Immature natural killer cell (primary cell): ENCODE data around the gene GATA1. TPM values are rescaled to one million over a fixed set of nuclear protein-coding genes. Genes with fewer than 3 reads are reported as not detected.

ENCODE experiments used
- DNase-seq, 3 donors: peaks; one replicate each; pipeline ENCODE4 v3.0.0; 2022; ENCODE audit warnings: mixed read lengths in 1 of 3
- H3K27ac Mint-ChIP-seq, 6 donors: one replicate each; pipeline ENCODE4 v1.8.0; 2020; ENCODE audit warnings: mixed read lengths in 6 of 6, mild to moderate bottlenecking in 5 of 6, inconsistent platforms in 4 of 6, moderate library complexity in 3 of 6
- H3K27me3 Mint-ChIP-seq, 3 donors: one replicate each; pipeline ENCODE4 v1.8.0; 2020 to 2021; ENCODE audit warnings: low read depth in 3 of 3, mild to moderate bottlenecking in 3 of 3, mixed read lengths in 3 of 3, moderate library complexity in 3 of 3, inconsistent platforms in 1 of 3
- H3K36me3 Mint-ChIP-seq, 3 donors: one replicate each; pipeline ENCODE4 v1.8.0; 2020; ENCODE audit warnings: mixed read lengths in 3 of 3, inconsistent platforms in 2 of 3, mild to moderate bottlenecking in 2 of 3
- H3K4me1 Mint-ChIP-seq, 2 donors: one replicate each; pipeline ENCODE4 v1.8.0; 2020; ENCODE audit warnings: inconsistent platforms in 2 of 2, mild to moderate bottlenecking in 2 of 2, mixed read lengths in 2 of 2, moderate library complexity in 1 of 2
- H3K4me3 Mint-ChIP-seq, 5 donors: one replicate each; pipeline ENCODE4 v1.8.0; 2020; ENCODE audit warnings: mild to moderate bottlenecking in 5 of 5, mixed read lengths in 5 of 5, inconsistent platforms in 3 of 5, moderate library complexity in 3 of 5
- H3K9me3 Mint-ChIP-seq, 6 donors: one replicate each; pipeline ENCODE4 v1.8.0; 2020; ENCODE audit warnings: mild to moderate bottlenecking in 6 of 6, mixed read lengths in 6 of 6, inconsistent platforms in 4 of 6, moderate library complexity in 3 of 6
- polyA plus RNA-seq, 3 donors: library from polyadenylated mRNA; unstranded; fragments of 300-500 nt; fragmentation: Illumina TruSeq; gene quantifications; one replicate each; pipeline ENCODE4 v1.2.3, GENCODE V29; 2021

Gene GATA1
- polyA plus RNA-seq, 3 donors from 2014 or later, result 0.28 TPM; not detected in 2

GRCh38 chrX:48769230-48769629 is 17.2 kb upstream of the GATA1 start:
- peaks cover 2 to 5% (median 3%) of the 10 kb centered on the region in 3 donors for H3K27me3 Mint-ChIP-seq
- H3K9me3 Mint-ChIP-seq, result no peaks in the 10 kb centered on the region
- DNase-seq, result no peak
- no peaks in the 10 kb centered on the region for H3K36me3 Mint-ChIP-seq
- H3K4me1 Mint-ChIP-seq, result no peaks in the 10 kb centered on the region
- H3K27ac Mint-ChIP-seq, result no peak overlapping the region
- no peak overlapping the region for H3K4me3 Mint-ChIP-seq

DNA sequence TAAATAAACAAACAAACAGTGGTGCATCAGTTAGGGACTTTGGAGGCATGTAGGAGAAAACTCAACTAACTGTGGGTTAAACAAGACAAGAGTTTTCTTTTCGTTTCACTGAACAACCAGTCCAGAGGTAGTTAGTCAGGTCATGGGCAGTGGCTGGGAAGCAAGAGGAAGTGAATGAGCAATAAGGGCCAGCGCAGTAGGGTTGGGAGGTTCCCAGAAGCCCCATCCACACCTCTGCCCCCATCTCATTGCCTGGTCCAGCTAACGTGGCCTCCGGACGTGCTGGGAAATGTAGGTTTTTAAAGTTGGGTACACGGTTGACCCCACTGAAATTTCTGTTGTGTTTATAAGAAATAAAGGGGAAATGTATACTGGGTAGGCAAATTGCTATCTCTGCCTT is 16.1 kb upstream of the GATA1 start:
- no peaks in the 10 kb centered on the region for H3K36me3 Mint-ChIP-seq
- H3K9me3 Mint-ChIP-seq, result no peaks in the 10 kb centered on the region
- no peaks in the 10 kb centered on the region for H3K4me1 Mint-ChIP-seq
- H3K27ac Mint-ChIP-seq, result no peak overlapping the region
- peaks cover 3 to 5% (median 4%) of the 10 kb centered on the region in 3 donors for H3K27me3 Mint-ChIP-seq
- no peak for DNase-seq
- H3K4me3 Mint-ChIP-seq, result no peak overlapping the region

- H3K9me3 Mint-ChIP-seq, result no peaks in the 10 kb centered on the region
- no peak for DNase-seq
- no peak overlapping the region for H3K4me3 Mint-ChIP-seq
- H3K27me3 Mint-ChIP-seq, result peaks cover 3 to 5% (median 4%) of the 10 kb centered on the region in 3 donors
- no peak overlapping the region for H3K27ac Mint-ChIP-seq
- no peaks in the 10 kb centered on the region for H3K36me3 Mint-ChIP-seq
- H3K4me1 Mint-ChIP-seq, result no peaks in the 10 kb centered on the region
Measured at GRCh38 chrX:48772602-48773001, 13.8 kb upstream of the GATA1 start.

DNA sequence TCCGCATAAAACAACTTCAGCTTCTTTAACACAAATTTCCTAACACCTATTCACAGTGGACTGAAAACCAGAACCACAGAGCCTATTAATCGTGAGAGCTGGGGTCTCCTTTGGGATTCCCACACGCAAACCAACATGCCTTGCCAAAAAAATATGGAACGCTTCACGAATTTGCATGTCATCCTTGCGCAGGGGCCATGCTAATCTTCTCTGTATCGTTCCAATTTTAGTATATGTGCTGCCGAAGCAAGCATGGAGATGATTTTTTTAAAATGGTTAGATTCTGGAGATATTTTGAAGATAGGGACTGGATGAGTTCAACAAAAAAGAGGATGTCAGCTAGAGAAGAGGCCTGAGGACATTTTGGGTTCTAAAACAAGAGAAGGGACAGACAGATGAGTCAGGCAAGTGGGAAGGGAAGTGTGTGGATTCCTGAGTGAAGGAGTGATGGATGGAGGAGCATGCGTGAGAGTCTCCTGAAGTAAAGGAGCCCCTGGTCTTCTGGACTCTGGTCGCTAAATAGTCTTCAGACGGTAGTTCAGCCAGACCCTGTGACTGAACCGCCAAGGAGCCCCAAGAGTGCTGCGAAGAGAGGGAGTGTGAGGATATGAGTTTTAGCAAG is 9.5 kb upstream of the GATA1 start:
- no peaks in the 10 kb centered on the region for H3K36me3 Mint-ChIP-seq
- no peaks in the 10 kb centered on the region for H3K9me3 Mint-ChIP-seq
- no peak for DNase-seq
- H3K4me1 Mint-ChIP-seq, result no peaks in the 10 kb centered on the region
- H3K27me3 Mint-ChIP-seq, result peaks cover 3 to 4% (median 4%) of the 10 kb centered on the region in 3 donors
- H3K4me3 Mint-ChIP-seq, result no peak overlapping the region
- no peak overlapping the region for H3K27ac Mint-ChIP-seq

- H3K4me1 Mint-ChIP-seq, result no peaks in the 10 kb centered on the region
- no peaks in the 10 kb centered on the region for H3K9me3 Mint-ChIP-seq
- H3K27me3 Mint-ChIP-seq, result peaks cover 0 to 4% (median 2%) of the 10 kb centered on the region in 3 donors
- DNase-seq, result no peak
- no peak overlapping the region for H3K27ac Mint-ChIP-seq
- no peaks in the 10 kb centered on the region for H3K36me3 Mint-ChIP-seq
- H3K4me3 Mint-ChIP-seq, result no peak overlapping the region
Measured at GRCh38 chrX:48779399-48779798, 7.0 kb upstream of the GATA1 start.

DNA sequence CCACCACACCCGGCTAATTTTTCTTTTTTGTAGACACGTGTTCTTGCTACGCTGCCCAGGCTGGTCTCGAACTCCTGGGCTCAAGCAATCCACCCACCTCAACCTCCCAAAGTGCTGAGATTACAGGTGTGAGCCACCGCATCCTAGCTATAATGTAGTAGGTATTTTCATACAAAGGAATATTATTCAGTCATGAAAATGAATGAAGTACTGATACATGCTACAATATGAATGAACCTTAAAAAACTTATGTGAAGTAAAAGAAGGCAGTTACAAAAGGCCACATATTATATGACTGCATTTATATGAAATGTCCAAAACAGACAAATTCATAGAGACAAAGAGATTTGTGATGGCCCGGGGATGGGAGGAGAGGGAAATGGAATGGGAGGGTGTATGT is 4.7 kb upstream of the GATA1 start:
- peaks cover 0 to 4% (median 2%) of the 10 kb centered on the region in 3 donors for H3K27me3 Mint-ChIP-seq
- no peak overlapping the region for H3K4me3 Mint-ChIP-seq
- H3K27ac Mint-ChIP-seq, result no peak overlapping the region
- no peak for DNase-seq
- no peaks in the 10 kb centered on the region for H3K4me1 Mint-ChIP-seq
- H3K9me3 Mint-ChIP-seq, result no peaks in the 10 kb centered on the region
- no peaks in the 10 kb centered on the region for H3K36me3 Mint-ChIP-seq

GRCh38 chrX:48782216-48782615 is 4.2 kb upstream of the GATA1 start:
- H3K36me3 Mint-ChIP-seq, result no peaks in the 10 kb centered on the region
- peaks cover 0 to 4% (median 0%) of the 10 kb centered on the region in 3 donors for H3K27me3 Mint-ChIP-seq
- no peaks in the 10 kb centered on the region for H3K9me3 Mint-ChIP-seq
- H3K4me3 Mint-ChIP-seq, result no peak overlapping the region
- DNase-seq, result no peak
- no peak overlapping the region for H3K27ac Mint-ChIP-seq
- no peaks in the 10 kb centered on the region for H3K4me1 Mint-ChIP-seq

GRCh38 chrX:48782795-48783194 is 3.6 kb upstream of the GATA1 start:
- H3K36me3 Mint-ChIP-seq, result no peaks in the 10 kb centered on the region
- no peaks in the 10 kb centered on the region for H3K9me3 Mint-ChIP-seq

GRCh38 chrX:48784726-48785125 is 1.7 kb upstream of the GATA1 start:
- H3K36me3 Mint-ChIP-seq, result no peaks in the 10 kb centered on the region
- H3K9me3 Mint-ChIP-seq, result no peaks in the 10 kb centered on the region
- H3K4me1 Mint-ChIP-seq, result peaks cover 0 to 3% of the 10 kb centered on the region in 2 donors
- no peak for DNase-seq
- H3K4me3 Mint-ChIP-seq, result no peak overlapping the region
- H3K27me3 Mint-ChIP-seq, result peaks cover 0 to 11% (median 0%) of the 10 kb centered on the region in 3 donors
- H3K27ac Mint-ChIP-seq, result no peak overlapping the region

More at GRCh38 chrX:48782795-48783194, 3.6 kb upstream of the GATA1 start:
- no peak overlapping the region for H3K4me3 Mint-ChIP-seq
- DNase-seq, result no peak
- H3K4me1 Mint-ChIP-seq, result no peaks in the 10 kb centered on the region
- no peak overlapping the region for H3K27ac Mint-ChIP-seq
- peaks cover 0 to 7% (median 0%) of the 10 kb centered on the region in 3 donors for H3K27me3 Mint-ChIP-seq

DNA sequence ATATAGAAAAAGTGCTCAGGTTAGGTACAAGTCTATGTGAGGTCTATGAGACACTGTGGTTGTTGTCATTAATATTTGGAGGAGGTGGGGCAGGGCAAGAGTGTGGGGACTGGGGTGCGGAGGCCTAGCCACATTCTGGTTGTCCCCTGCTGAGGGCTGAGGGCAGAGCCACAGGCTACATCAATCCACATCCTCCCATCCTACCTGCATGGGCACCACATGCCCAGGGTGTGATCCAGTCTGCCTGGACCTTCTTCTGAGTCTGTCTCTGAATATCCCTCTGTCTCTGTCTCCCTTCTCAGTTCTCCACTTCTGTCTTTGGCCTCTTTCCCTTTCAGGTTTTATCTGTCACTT is 1.2 kb upstream of the GATA1 start:
- Mint-ChIP-seq H3K27me3 (peaks cover 0 to 11% (median 0%) of the 10 kb centered on the region in 3 donors), H3K4me1 (peaks cover 0 to 3% of the 10 kb centered on the region in 2 donors), H3K9me3 (no peaks in the 10 kb centered on the region), H3K27ac (no peak overlapping the region), H3K4me3 (no peak overlapping the region), H3K36me3 (no peaks in the 10 kb centered on the region)
- DNase-seq, result no peak

- Mint-ChIP-seq H3K4me1 (peaks cover 0 to 3% of the 10 kb centered on the region in 2 donors), H3K27ac (no peak overlapping the region), H3K36me3 (no peaks in the 10 kb centered on the region), H3K9me3 (no peaks in the 10 kb centered on the region), H3K27me3 (peaks cover 0 to 13% (median 0%) of the 10 kb centered on the region in 3 donors), H3K4me3 (no peak overlapping the region)
- DNase-seq, result no peak
Measured at GRCh38 chrX:48785540-48786214, 713 bp upstream of the GATA1 start.

- H3K27me3 Mint-ChIP-seq, result peaks cover 0 to 13% (median 0%) of the 10 kb centered on the region in 3 donors
- H3K9me3 Mint-ChIP-seq, result no peaks in the 10 kb centered on the region
- H3K36me3 Mint-ChIP-seq, result no peaks in the 10 kb centered on the region
- DNase-seq, result no peak
- H3K27ac Mint-ChIP-seq, result peak overlapping the region in 2 of 6 donors; percentile 9 to 40
- peaks cover 0 to 3% of the 10 kb centered on the region in 2 donors for H3K4me1 Mint-ChIP-seq
- H3K4me3 Mint-ChIP-seq, result no peak overlapping the region
Measured at GRCh38 chrX:48786825-48787504, 575 bp downstream of the GATA1 start.

GRCh38 chrX:48787505-48788443 is 1.4 kb downstream of the GATA1 start:
- H3K4me1 Mint-ChIP-seq, result peaks cover 0 to 3% of the 10 kb centered on the region in 2 donors
- no peaks in the 10 kb centered on the region for H3K36me3 Mint-ChIP-seq
- no peak overlapping the region for H3K4me3 Mint-ChIP-seq
- H3K9me3 Mint-ChIP-seq, result no peaks in the 10 kb centered on the region
- H3K27ac Mint-ChIP-seq, result peak overlapping the region in 3 of 6 donors; percentile 9 to 80 (median 42)
- no peak for DNase-seq
- peaks cover 0 to 13% (median 2%) of the 10 kb centered on the region in 3 donors for H3K27me3 Mint-ChIP-seq
